ENCODE data around the gene CCDC30. TPM values are rescaled to one million over a fixed set of nuclear protein-coding genes. Genes with fewer than 3 reads are reported as not detected.
"Not testable (repeated sequence)": the region's sequence is repeated elsewhere in the genome, so short reads cannot be mapped to it uniquely, and the experiment has no call there.

Gene CCDC30
- total and polyA plus RNA-seq, 4 donors: 1.8 to 6.3 (median 2.3) TPM

DNA sequence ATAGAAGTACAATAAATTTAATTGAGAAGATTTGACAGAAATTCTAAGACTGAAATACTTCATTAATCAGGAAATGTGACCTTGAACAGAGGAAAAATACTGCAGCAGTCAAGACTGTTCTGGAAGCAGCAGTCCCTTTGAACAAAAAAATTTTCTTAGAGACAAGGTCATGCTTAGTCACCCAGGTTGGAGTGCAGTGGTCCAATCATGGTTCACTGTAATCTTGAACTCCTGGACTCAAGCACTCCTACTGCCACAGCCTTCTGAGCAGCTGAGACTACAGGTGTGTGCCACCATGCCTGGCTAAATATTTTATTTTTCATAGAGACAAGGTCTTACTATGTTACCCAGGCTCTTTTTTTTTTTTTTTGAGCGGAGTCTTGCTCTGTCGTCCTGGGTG lies 1.9 kb upstream of the CCDC30 start:
- ATAC-seq (ENCODE audit: low FRiP score): no peak
- Histone ChIP-seq H3K4me3 (ENCODE audit: low read length in 2 of 2) (no peak overlapping the region), H3K27me3 (ENCODE audit: control insufficient read depth in 1 of 2, insufficient read depth in 2 of 2, low read length in 1 of 2) (no peaks in the 10 kb centered on the region), H3K27ac (ENCODE audit: low read depth in 1 of 2, low read length in 2 of 2) (no peak overlapping the region), H3K4me1 (ENCODE audit: control insufficient read depth in 1 of 2, insufficient read depth in 2 of 2, low read length in 2 of 2) (peaks cover 0 to 2% of the 10 kb centered on the region in 2 donors), H3K36me3 (ENCODE audit: control insufficient read depth in 1 of 2, insufficient read depth in 2 of 2, low read length in 1 of 2) (no peaks in the 10 kb centered on the region), H3K9me3 (ENCODE audit: control insufficient read depth, low read length) (no peaks in the 10 kb centered on the region)
- 75 to 80% methylated on average over 2 of the region's 2 CpGs for WGBS, 2 donors
- intact Hi-C loops (cut with DNase I): no loop called here
- no peak for DNase-seq

DNA sequence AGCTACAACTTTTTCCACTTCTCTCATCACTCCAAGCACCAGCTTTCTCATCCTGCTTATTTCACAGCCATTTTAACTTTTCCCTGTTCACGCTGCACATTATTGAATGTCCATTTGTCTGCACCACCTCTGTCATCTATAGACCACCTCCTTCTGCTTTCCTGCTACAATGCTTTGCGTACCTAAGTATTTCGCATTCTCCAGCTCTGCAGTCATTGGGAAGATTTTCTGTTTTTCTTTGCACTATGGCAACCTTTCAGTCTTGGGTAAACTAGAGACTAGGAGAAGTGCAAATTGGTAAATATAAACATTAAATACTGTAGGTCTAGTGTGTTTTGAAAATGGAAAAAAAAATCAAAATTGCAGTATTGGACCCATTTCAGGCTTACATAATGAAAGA lies 835 bp downstream of the CCDC30 start:
- H3K9me3 ChIP-seq (ENCODE audit: control insufficient read depth, low read length): no peaks in the 10 kb centered on the region
- intact Hi-C loops (cut with DNase I): no loop called here
- H3K36me3 ChIP-seq (ENCODE audit: control insufficient read depth in 1 of 2, insufficient read depth in 2 of 2, low read length in 1 of 2): peaks cover 0 to 2% of the 10 kb centered on the region in 2 donors
- no peaks in the 10 kb centered on the region for H3K27me3 ChIP-seq (ENCODE audit: control insufficient read depth in 1 of 2, insufficient read depth in 2 of 2, low read length in 1 of 2)
- WGBS, 2 donors: 65 to 74% methylated on average over 3 of the region's 3 CpGs
- DNase-seq: no peak
- H3K4me1 ChIP-seq (ENCODE audit: control insufficient read depth in 1 of 2, insufficient read depth in 2 of 2, low read length in 2 of 2): peaks cover 0 to 2% of the 10 kb centered on the region in 2 donors
- ATAC-seq (ENCODE audit: low FRiP score): no peak
- no peak overlapping the region for H3K27ac ChIP-seq (ENCODE audit: low read depth in 1 of 2, low read length in 2 of 2)
- peak overlapping the region; percentile 48 to 83 for H3K4me3 ChIP-seq (ENCODE audit: low read length in 2 of 2)

DNA sequence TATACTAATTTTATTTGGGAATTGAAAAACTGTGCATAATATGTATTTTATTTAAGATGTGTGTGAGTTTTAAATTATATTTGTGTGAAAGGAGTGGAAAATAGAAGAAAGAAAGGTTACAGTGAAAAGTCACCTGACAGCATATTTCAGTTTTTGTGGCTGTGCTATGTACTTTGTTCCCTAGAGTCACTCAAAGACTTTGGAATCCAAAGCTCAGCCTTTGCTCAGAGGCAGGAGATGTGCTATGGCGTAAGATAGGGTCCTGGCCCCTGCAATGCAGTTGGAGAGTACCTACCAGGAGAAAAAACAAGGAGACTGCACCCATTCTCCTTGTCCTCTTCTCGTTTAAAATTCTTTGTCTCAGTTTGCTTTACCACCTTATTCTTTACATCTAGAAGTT lies 2.9 kb downstream of the CCDC30 start:
- intact Hi-C loops (cut with DNase I): no loop called here
- Histone ChIP-seq H3K27me3 (ENCODE audit: control insufficient read depth in 1 of 2, insufficient read depth in 2 of 2, low read length in 1 of 2) (no peaks in the 10 kb centered on the region), H3K9me3 (ENCODE audit: control insufficient read depth, low read length) (no peaks in the 10 kb centered on the region), H3K4me1 (ENCODE audit: control insufficient read depth in 1 of 2, insufficient read depth in 2 of 2, low read length in 2 of 2) (peaks cover 0 to 2% of the 10 kb centered on the region in 2 donors), H3K4me3 (ENCODE audit: low read length in 2 of 2) (no peak overlapping the region), H3K27ac (ENCODE audit: low read depth in 1 of 2, low read length in 2 of 2) (no peak overlapping the region), H3K36me3 (ENCODE audit: control insufficient read depth in 1 of 2, insufficient read depth in 2 of 2, low read length in 1 of 2) (peaks cover 0 to 2% of the 10 kb centered on the region in 2 donors)
- ATAC-seq (ENCODE audit: low FRiP score) (no peak), DNase-seq (no peak)
- 84 to 88% methylated on average over 2 of the region's 2 CpGs for WGBS, 2 donors

DNA sequence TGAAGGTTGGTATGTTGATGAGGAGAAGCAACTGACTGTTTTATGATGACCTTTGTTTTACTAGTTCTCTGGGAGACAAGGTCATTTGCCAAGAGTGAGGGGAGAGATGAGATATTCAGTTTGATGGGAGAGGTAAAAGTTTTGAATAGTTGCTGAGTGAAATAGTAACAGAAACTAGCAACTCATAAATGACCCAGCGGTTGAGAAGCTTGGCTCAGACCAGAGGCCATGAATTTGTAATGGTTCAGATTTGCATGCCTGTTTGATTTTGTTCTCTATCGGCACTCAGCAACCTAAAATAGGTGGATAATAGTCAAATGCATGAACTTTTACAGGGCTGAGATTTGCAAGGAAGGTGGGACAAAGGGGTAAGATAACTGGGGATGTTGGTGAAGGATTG lies 6.6 kb downstream of the CCDC30 start:
- intact Hi-C loops (cut with DNase I): no loop called here
- H3K4me1 ChIP-seq (ENCODE audit: control insufficient read depth in 1 of 2, insufficient read depth in 2 of 2, low read length in 2 of 2): no peaks in the 10 kb centered on the region
- no peak overlapping the region for H3K4me3 ChIP-seq (ENCODE audit: low read length in 2 of 2)
- WGBS, 2 donors: 95 to 99% methylated on average over 2 of the region's 2 CpGs
- ATAC-seq (ENCODE audit: low FRiP score) (no peak), DNase-seq (no peak)
- H3K27me3 ChIP-seq (ENCODE audit: control insufficient read depth in 1 of 2, insufficient read depth in 2 of 2, low read length in 1 of 2): no peaks in the 10 kb centered on the region
- H3K9me3 ChIP-seq (ENCODE audit: control insufficient read depth, low read length): no peaks in the 10 kb centered on the region
- no peak overlapping the region for H3K27ac ChIP-seq (ENCODE audit: low read depth in 1 of 2, low read length in 2 of 2)
- peaks cover 0 to 2% of the 10 kb centered on the region in 2 donors for H3K36me3 ChIP-seq (ENCODE audit: control insufficient read depth in 1 of 2, insufficient read depth in 2 of 2, low read length in 1 of 2)

DNA sequence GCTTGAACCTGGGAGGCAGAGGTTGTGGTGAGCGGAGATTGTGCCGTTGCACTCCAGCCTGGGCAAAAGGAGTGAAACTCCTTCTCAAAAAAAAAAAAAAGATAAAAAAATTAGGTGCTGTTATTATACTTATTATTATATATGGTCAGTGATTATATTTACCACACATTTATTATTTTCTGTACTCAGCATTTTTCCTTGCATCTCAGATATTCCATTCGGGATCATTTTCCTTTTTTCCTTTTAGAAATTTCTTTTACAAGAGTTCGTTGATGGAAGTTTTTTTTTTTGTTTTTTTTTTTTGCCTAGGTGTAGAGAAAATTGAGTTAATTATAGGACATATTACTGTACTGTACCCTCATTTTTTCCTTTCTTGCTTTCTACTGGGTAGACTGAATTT lies 13.5 kb downstream of the CCDC30 start:
- H3K9me3 ChIP-seq (ENCODE audit: control insufficient read depth, low read length): no peaks in the 10 kb centered on the region
- no peak for DNase-seq
- intact Hi-C loops (cut with DNase I): no loop called here
- no peak overlapping the region for H3K4me3 ChIP-seq (ENCODE audit: low read length in 2 of 2)
- H3K27me3 ChIP-seq (ENCODE audit: control insufficient read depth in 1 of 2, insufficient read depth in 2 of 2, low read length in 1 of 2): no peaks in the 10 kb centered on the region
- H3K27ac ChIP-seq (ENCODE audit: low read depth in 1 of 2, low read length in 2 of 2): no peak overlapping the region
- no peak for ATAC-seq (ENCODE audit: low FRiP score)
- peaks cover 0 to 2% of the 10 kb centered on the region in 2 donors for H3K36me3 ChIP-seq (ENCODE audit: control insufficient read depth in 1 of 2, insufficient read depth in 2 of 2, low read length in 1 of 2)
- 89 to 94% methylated on average over 4 of the region's 4 CpGs for WGBS, 2 donors
- no peaks in the 10 kb centered on the region for H3K4me1 ChIP-seq (ENCODE audit: control insufficient read depth in 1 of 2, insufficient read depth in 2 of 2, low read length in 2 of 2)

DNA sequence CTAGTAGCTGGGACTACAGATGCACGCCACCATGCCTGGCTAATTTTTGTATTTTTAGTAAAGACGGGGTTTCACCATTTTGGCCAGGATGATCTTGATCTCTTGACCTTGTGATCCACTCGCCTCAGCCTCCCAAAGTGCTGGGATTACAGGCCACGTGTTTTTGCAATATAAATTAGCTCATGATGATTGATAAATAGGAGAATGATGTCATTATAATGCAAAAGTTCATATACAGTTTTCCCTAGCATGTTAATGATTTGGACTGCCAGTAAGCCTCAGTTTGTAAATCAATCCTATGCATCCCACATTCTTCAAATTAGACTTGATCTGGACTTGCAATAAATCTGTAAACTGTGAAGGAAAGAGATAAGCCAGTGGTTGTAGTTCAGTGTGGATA lies 14.3 kb downstream of the CCDC30 start:
- DNase-seq; H3K4me3 ChIP-seq (ENCODE audit: low read length in 2 of 2); H3K27ac ChIP-seq (ENCODE audit: low read depth in 1 of 2, low read length in 2 of 2); H3K27me3 ChIP-seq (ENCODE audit: control insufficient read depth in 1 of 2, insufficient read depth in 2 of 2, low read length in 1 of 2); intact Hi-C loops (cut with DNase I); H3K9me3 ChIP-seq (ENCODE audit: control insufficient read depth, low read length); ATAC-seq (ENCODE audit: low FRiP score); H3K4me1 ChIP-seq (ENCODE audit: control insufficient read depth in 1 of 2, insufficient read depth in 2 of 2, low read length in 2 of 2); H3K36me3 ChIP-seq (ENCODE audit: control insufficient read depth in 1 of 2, insufficient read depth in 2 of 2, low read length in 1 of 2): not testable (repeated sequence)
- WGBS, 2 donors: 75 to 83% methylated on average over 4 of the region's 4 CpGs

DNA sequence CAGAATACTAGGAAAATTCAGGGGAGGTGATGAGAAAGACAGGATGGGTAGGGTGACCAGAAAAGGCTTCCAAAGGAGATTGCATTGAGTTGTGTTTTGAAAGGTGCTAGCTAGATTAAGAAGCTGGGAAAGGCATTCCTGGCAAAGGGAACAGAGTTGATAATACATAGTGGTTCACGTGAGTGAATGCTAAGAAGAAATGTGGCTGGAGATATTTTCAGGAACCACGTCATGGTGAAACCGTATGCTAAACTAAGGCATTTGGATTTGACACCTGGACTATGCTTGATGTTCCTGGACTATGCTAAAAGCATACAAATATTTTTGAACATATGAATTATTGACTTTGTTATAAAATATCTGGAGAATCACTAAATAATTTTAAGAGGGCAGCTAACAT lies 14.7 kb downstream of the CCDC30 start:
- DNase-seq: no peak
- ATAC-seq (ENCODE audit: low FRiP score): no peak
- H3K4me3 ChIP-seq (ENCODE audit: low read length in 2 of 2): no peak overlapping the region
- intact Hi-C loops (cut with DNase I): no loop called here
- H3K4me1 ChIP-seq (ENCODE audit: control insufficient read depth in 1 of 2, insufficient read depth in 2 of 2, low read length in 2 of 2): no peaks in the 10 kb centered on the region
- H3K27me3 ChIP-seq (ENCODE audit: control insufficient read depth in 1 of 2, insufficient read depth in 2 of 2, low read length in 1 of 2): no peaks in the 10 kb centered on the region
- 89 to 91% methylated on average over 3 of the region's 3 CpGs for WGBS, 2 donors
- no peak overlapping the region for H3K27ac ChIP-seq (ENCODE audit: low read depth in 1 of 2, low read length in 2 of 2)
- H3K36me3 ChIP-seq (ENCODE audit: control insufficient read depth in 1 of 2, insufficient read depth in 2 of 2, low read length in 1 of 2): peaks cover 0 to 2% of the 10 kb centered on the region in 2 donors
- no peaks in the 10 kb centered on the region for H3K9me3 ChIP-seq (ENCODE audit: control insufficient read depth, low read length)

DNA sequence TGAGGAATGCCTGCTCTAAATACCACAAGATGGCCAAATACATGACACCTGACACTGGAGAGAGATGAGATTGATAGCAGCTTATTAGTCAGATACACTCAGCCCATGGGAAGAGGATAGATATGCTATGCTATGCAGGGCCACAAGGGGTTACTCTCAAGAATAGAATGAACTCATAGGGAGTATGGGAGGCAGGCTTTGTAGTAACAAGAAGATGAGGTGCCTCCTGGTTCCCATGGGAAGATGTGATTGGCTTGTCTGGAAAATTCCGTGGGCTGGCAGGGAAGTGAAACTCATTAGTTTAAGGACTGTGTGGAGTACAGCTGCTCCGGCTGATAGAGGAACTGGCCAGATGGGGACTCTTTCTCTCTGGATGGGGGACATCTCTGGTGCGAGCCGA lies 16.5 kb downstream of the CCDC30 start:
- Histone ChIP-seq H3K36me3 (ENCODE audit: control insufficient read depth in 1 of 2, insufficient read depth in 2 of 2, low read length in 1 of 2) (peaks cover 0 to 2% of the 10 kb centered on the region in 2 donors), H3K27ac (ENCODE audit: low read depth in 1 of 2, low read length in 2 of 2) (no peak overlapping the region), H3K4me1 (ENCODE audit: control insufficient read depth in 1 of 2, insufficient read depth in 2 of 2, low read length in 2 of 2) (no peaks in the 10 kb centered on the region), H3K27me3 (ENCODE audit: control insufficient read depth in 1 of 2, insufficient read depth in 2 of 2, low read length in 1 of 2) (no peaks in the 10 kb centered on the region), H3K4me3 (ENCODE audit: low read length in 2 of 2) (no peak overlapping the region), H3K9me3 (ENCODE audit: control insufficient read depth, low read length) (no peaks in the 10 kb centered on the region)
- no peak for DNase-seq
- 54 to 62% methylated on average over 4 of the region's 4 CpGs for WGBS, 2 donors
- no peak for ATAC-seq (ENCODE audit: low FRiP score)
- intact Hi-C loops (cut with DNase I): no loop called here

DNA sequence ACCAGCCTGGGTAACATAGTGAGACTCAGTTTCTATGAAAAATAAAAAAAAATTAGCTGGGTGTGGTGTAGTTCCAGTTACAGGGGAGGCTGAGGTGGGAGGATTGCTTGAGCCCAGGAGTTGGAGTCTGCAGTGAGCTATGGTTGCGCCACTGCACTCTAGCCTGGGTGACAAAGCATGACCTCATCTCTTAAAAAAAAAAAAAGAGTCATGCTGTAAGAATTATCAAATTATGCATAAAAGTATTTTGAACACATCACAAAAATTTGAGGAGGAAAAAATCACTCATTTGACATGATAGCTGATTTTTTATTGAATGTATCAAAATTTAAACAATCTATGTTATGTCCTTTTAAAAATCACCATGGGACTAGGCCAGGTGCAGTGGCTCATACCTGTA lies 17.8 kb downstream of the CCDC30 start:
- Histone ChIP-seq H3K36me3 (ENCODE audit: control insufficient read depth in 1 of 2, insufficient read depth in 2 of 2, low read length in 1 of 2) (peaks cover 0 to 2% of the 10 kb centered on the region in 2 donors), H3K4me3 (ENCODE audit: low read length in 2 of 2) (no peak overlapping the region), H3K4me1 (ENCODE audit: control insufficient read depth in 1 of 2, insufficient read depth in 2 of 2, low read length in 2 of 2) (no peaks in the 10 kb centered on the region), H3K27ac (ENCODE audit: low read depth in 1 of 2, low read length in 2 of 2) (no peak overlapping the region), H3K9me3 (ENCODE audit: control insufficient read depth, low read length) (no peaks in the 10 kb centered on the region), H3K27me3 (ENCODE audit: control insufficient read depth in 1 of 2, insufficient read depth in 2 of 2, low read length in 1 of 2) (no peaks in the 10 kb centered on the region)
- intact Hi-C loops (cut with DNase I): no loop called here
- no peak for DNase-seq
- ATAC-seq (ENCODE audit: low FRiP score): no peak
- WGBS, 2 donors: 94 to 100% methylated on average over 1 of the region's 1 CpG

Data from aorta (tissue), 5 donors.